Fibroblast of lung (primary cell): Measurements from ENCODE around the gene PACC1.

ENCODE experiments used
- EZH2 ChIP-seq: IDR thresholded peaks from 2 replicates; pipeline ENCODE4 v1.5.1; 2012; ENCODE audit warnings: low read length, control low read depth, mild to moderate bottlenecking; ENCODE audit errors: missing control alignments
- TF ChIP-seq, protein P1 (sequence below), 2 donors: IDR thresholded peaks in 1 of 2; conservative IDR thresholded peaks in 1 of 2; 1 replicate in 1 of 2; 2 replicates in 1 of 2; pipeline ENCODE4 v1.5.1; 2011 to 2012; ENCODE audit warnings: low read length in 2 of 2, control low read depth in 1 of 2, inconsistent platforms in 1 of 2, low read depth in 1 of 2, mild to moderate bottlenecking in 1 of 2

DNA sequence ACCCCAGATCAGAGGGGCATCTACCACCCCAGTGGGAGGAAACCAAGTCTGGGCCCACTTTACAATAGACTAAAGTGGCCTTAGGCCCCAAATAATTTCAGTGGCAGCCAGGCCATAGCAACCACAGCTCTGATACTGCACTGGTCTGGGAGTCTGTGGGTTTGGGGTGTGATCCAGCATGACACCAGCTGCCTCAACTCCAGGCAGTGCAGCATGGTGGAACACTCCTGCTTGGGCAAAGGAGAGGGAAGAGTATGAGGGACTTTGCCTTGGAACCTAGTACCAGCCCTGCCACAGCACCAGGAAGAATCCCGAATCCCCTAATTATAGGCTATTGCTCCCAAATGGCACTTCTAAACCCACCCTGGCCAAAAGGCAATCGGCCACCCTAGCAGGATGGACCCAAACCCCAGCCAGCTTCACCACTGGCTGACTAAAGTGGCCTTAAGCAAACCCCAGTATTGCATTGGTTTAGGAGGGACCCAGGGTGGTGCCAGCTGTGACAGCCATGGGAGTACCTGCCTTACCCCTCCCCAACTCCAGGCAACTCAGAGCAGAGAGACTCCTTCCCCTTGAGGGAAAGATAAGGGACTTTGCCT, 47.1 kb downstream of the PACC1 start:
- TF ChIP-seq, protein P1, sequence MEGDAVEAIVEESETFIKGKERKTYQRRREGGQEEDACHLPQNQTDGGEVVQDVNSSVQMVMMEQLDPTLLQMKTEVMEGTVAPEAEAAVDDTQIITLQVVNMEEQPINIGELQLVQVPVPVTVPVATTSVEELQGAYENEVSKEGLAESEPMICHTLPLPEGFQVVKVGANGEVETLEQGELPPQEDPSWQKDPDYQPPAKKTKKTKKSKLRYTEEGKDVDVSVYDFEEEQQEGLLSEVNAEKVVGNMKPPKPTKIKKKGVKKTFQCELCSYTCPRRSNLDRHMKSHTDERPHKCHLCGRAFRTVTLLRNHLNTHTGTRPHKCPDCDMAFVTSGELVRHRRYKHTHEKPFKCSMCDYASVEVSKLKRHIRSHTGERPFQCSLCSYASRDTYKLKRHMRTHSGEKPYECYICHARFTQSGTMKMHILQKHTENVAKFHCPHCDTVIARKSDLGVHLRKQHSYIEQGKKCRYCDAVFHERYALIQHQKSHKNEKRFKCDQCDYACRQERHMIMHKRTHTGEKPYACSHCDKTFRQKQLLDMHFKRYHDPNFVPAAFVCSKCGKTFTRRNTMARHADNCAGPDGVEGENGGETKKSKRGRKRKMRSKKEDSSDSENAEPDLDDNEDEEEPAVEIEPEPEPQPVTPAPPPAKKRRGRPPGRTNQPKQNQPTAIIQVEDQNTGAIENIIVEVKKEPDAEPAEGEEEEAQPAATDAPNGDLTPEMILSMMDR (conservative IDR thresholded peaks at IDR 0.05 in 1 of 2, IDR thresholded peaks at IDR 0.05 in 1 of 2; ENCODE audit: low read depth in 1 of 2, low read length in 2 of 2), result no peak
- TF ChIP-seq EZH2, result no peak
